Measurements from ENCODE around the gene ZNF777. TPM values are rescaled to one million over a fixed set of nuclear protein-coding genes. Genes with fewer than 3 reads are reported as not detected.

ZNF777 gene
- polyA plus RNA-seq, 3 donors = 0.13 to 2.0 (median 0.25) TPM

- peaks cover 0 to 9% of the 10 kb centered on the region in 2 donors for H3K9me3 ChIP-seq (replicated peaks in 1 of 2; ENCODE audit: control insufficient read depth in 1 of 2, insufficient read depth in 1 of 2, low read length in 2 of 2)
- no peak overlapping the region for H2AFZ ChIP-seq (ENCODE audit: insufficient read depth, low read depth, low read length, poor library complexity, severe bottlenecking)
- TF ChIP-seq CTCF (IDR thresholded peaks at IDR 0.05) = no peak
- H3K9ac ChIP-seq (ENCODE audit: insufficient read depth, low read length, poor library complexity, severe bottlenecking) = no peak overlapping the region
- H3K9me3 Mint-ChIP-seq = peaks cover 3 to 12% (median 7%) of the 10 kb centered on the region in 7 donors
- intact Hi-C loops (cut with micrococcal nuclease) = no loop called here
- peaks cover 70 to 80% of the 10 kb centered on the region in 2 donors for H3K36me3 Mint-ChIP-seq
- H3K4me1 ChIP-seq (ENCODE audit: control insufficient read depth in 1 of 2, insufficient read depth in 2 of 2, low read length in 2 of 2) = no peaks in the 10 kb centered on the region
- H3K27me3 ChIP-seq (ENCODE audit: control insufficient read depth in 2 of 2, insufficient read depth in 2 of 2, low read length in 2 of 2) = no peaks in the 10 kb centered on the region
- peaks cover 0 to 9% (median 1%) of the 10 kb centered on the region in 3 donors for H3K27me3 Mint-ChIP-seq (ENCODE audit: low read depth in 3 of 3)
- H3K4me2 ChIP-seq (replicated peaks; ENCODE audit: extremely low read depth, low read length, poor library complexity, severe bottlenecking) = no peak overlapping the region
- H3K36me3 ChIP-seq (replicated peaks in 1 of 2; ENCODE audit: control insufficient read depth in 1 of 2, insufficient read depth in 2 of 2, low read length in 2 of 2) = peaks cover 64 to 81% of the 10 kb centered on the region in 2 donors
- H3K4me3 ChIP-seq (replicated peaks in 1 of 3; ENCODE audit: low read depth in 2 of 3, low read length in 3 of 3) = no peak overlapping the region
- no peak overlapping the region for H3K27ac Mint-ChIP-seq
- no peak overlapping the region for H3K27ac ChIP-seq (ENCODE audit: low read depth in 1 of 2, low read length in 2 of 2)
- H3K79me2 ChIP-seq (ENCODE audit: insufficient read depth, low read length) = no peaks in the 10 kb centered on the region
- 98% methylated on average over 76 of the region's 77 CpGs for WGBS (ENCODE audit: insufficient coverage)
- H4K20me1 ChIP-seq (ENCODE audit: insufficient read depth, low read length) = peaks cover 61% of the 10 kb centered on the region
- no peak overlapping the region for H3K4me3 Mint-ChIP-seq
- no peak for DNase-seq
- no peaks in the 10 kb centered on the region for H3K4me1 Mint-ChIP-seq
These were observed 13.7 kb upstream of the ZNF777 start for GRCh38 chr7:149474309-149475120.

GRCh38 chr7:149473251-149473650, 12.4 kb upstream of the ZNF777 start:
- Mint-ChIP-seq H3K9me3 (peaks cover 0 to 9% (median 6%) of the 10 kb centered on the region in 7 donors), H3K4me3 (no peak overlapping the region), H3K27me3 (ENCODE audit: low read depth in 3 of 3) (peaks cover 0 to 10% (median 1%) of the 10 kb centered on the region in 3 donors), H3K36me3 (peaks cover 59 to 68% of the 10 kb centered on the region in 2 donors), H3K4me1 (no peaks in the 10 kb centered on the region), H3K27ac (peak overlapping the region in 1 of 7 donors; percentile 7)
- Histone ChIP-seq H3K9me3 (replicated peaks in 1 of 2; ENCODE audit: control insufficient read depth in 1 of 2, insufficient read depth in 1 of 2, low read length in 2 of 2) (peaks cover 0 to 9% of the 10 kb centered on the region in 2 donors), H2AFZ (ENCODE audit: insufficient read depth, low read depth, low read length, poor library complexity, severe bottlenecking) (no peak overlapping the region), H3K4me1 (ENCODE audit: control insufficient read depth in 1 of 2, insufficient read depth in 2 of 2, low read length in 2 of 2) (no peaks in the 10 kb centered on the region), H3K9ac (ENCODE audit: insufficient read depth, low read length, poor library complexity, severe bottlenecking) (no peak overlapping the region), H3K4me3 (replicated peaks in 1 of 3; ENCODE audit: low read depth in 2 of 3, low read length in 3 of 3) (no peak overlapping the region), H4K20me1 (ENCODE audit: insufficient read depth, low read length) (peaks cover 48% of the 10 kb centered on the region), H3K27me3 (ENCODE audit: control insufficient read depth in 2 of 2, insufficient read depth in 2 of 2, low read length in 2 of 2) (no peaks in the 10 kb centered on the region), H3K79me2 (ENCODE audit: insufficient read depth, low read length) (no peaks in the 10 kb centered on the region), H3K36me3 (replicated peaks in 1 of 2; ENCODE audit: control insufficient read depth in 1 of 2, insufficient read depth in 2 of 2, low read length in 2 of 2) (peaks cover 56 to 68% of the 10 kb centered on the region in 2 donors), H3K27ac (ENCODE audit: low read depth in 1 of 2, low read length in 2 of 2) (no peak overlapping the region), H3K4me2 (replicated peaks; ENCODE audit: extremely low read depth, low read length, poor library complexity, severe bottlenecking) (no peak overlapping the region)
- intact Hi-C loops (cut with micrococcal nuclease) = no loop called here
- DNase-seq = no peak
- WGBS (ENCODE audit: insufficient coverage) = 97% methylated on average over 6 of the region's 6 CpGs
- TF ChIP-seq CTCF (IDR thresholded peaks at IDR 0.05) = no peak
